ENCODE data around the gene PBRM1.

Gene PBRM1

GRCh38 chr3:52714335-52715302 is 28.9 kb upstream of the PBRM1 start:
- no peak for DNase-seq
- Histone ChIP-seq H3K36me3 (peaks cover 37% of the 10 kb centered on the region), H3K27me3 (ENCODE audit: insufficient read depth, low read depth, severe bottlenecking) (no peaks in the 10 kb centered on the region), H3K4me3 (ENCODE audit: low read depth, low read length) (no peak overlapping the region), H3K27ac (no peak overlapping the region), H3K9me3 (ENCODE audit: severe bottlenecking) (peaks cover under 1% of the 10 kb centered on the region)
- TF ChIP-seq, protein P1, sequence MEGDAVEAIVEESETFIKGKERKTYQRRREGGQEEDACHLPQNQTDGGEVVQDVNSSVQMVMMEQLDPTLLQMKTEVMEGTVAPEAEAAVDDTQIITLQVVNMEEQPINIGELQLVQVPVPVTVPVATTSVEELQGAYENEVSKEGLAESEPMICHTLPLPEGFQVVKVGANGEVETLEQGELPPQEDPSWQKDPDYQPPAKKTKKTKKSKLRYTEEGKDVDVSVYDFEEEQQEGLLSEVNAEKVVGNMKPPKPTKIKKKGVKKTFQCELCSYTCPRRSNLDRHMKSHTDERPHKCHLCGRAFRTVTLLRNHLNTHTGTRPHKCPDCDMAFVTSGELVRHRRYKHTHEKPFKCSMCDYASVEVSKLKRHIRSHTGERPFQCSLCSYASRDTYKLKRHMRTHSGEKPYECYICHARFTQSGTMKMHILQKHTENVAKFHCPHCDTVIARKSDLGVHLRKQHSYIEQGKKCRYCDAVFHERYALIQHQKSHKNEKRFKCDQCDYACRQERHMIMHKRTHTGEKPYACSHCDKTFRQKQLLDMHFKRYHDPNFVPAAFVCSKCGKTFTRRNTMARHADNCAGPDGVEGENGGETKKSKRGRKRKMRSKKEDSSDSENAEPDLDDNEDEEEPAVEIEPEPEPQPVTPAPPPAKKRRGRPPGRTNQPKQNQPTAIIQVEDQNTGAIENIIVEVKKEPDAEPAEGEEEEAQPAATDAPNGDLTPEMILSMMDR (IDR thresholded peaks at IDR 0.05; ENCODE audit: low read depth, low read length), result no peak

GRCh38 chr3:52712291-52713212 is 26.8 kb upstream of the PBRM1 start:
- Histone ChIP-seq H3K36me3 (peaks cover 44% of the 10 kb centered on the region), H3K9me3 (ENCODE audit: severe bottlenecking) (no peaks in the 10 kb centered on the region), H3K27ac (no peak overlapping the region), H3K27me3 (ENCODE audit: insufficient read depth, low read depth, severe bottlenecking) (no peaks in the 10 kb centered on the region), H3K4me3 (ENCODE audit: low read depth, low read length) (no peak overlapping the region)
- TF ChIP-seq, protein P1 (IDR thresholded peaks at IDR 0.05; ENCODE audit: low read depth, low read length), result no peak
- DNase-seq, result no peak

DNA sequence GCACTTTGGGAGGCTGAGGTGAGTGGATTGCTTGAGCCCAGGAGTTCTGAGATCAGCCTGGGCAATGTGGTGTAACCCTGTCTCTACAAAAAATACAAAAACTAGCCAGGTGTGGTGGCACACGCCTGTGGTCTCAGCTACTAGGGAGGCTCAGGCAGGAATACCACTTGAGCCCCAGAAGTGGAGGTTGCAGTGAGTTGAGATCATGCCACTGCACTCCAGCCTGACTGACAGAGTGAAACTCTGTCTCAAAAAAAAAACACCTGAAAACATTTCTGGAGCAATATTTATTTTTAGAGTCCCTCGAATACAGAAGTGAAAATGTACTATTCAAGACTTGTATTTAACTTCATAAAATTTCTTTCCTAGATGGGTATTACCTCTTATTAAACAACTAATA is 24.8 kb upstream of the PBRM1 start:
- Histone ChIP-seq H3K4me3 (ENCODE audit: low read depth, low read length) (no peak overlapping the region), H3K27me3 (ENCODE audit: insufficient read depth, low read depth, severe bottlenecking) (no peaks in the 10 kb centered on the region), H3K27ac (no peak overlapping the region), H3K36me3 (peaks cover 44% of the 10 kb centered on the region), H3K9me3 (ENCODE audit: severe bottlenecking) (no peaks in the 10 kb centered on the region)
- DNase-seq, result no peak
- TF ChIP-seq, protein P1 (IDR thresholded peaks at IDR 0.05; ENCODE audit: low read depth, low read length), result no peak

- Histone ChIP-seq H3K36me3 (peaks cover 39% of the 10 kb centered on the region), H3K27me3 (ENCODE audit: insufficient read depth, low read depth, severe bottlenecking) (no peaks in the 10 kb centered on the region), H3K9me3 (ENCODE audit: severe bottlenecking) (no peaks in the 10 kb centered on the region), H3K4me3 (ENCODE audit: low read depth, low read length) (peak overlapping the region; percentile 97), H3K27ac (peak overlapping the region; percentile 90)
- TF ChIP-seq, protein P1 (IDR thresholded peaks at IDR 0.05; ENCODE audit: low read depth, low read length), result no peak
- no peak for DNase-seq
These were observed 21.9 kb upstream of the PBRM1 start for GRCh38 chr3:52707585-52707984.

DNA sequence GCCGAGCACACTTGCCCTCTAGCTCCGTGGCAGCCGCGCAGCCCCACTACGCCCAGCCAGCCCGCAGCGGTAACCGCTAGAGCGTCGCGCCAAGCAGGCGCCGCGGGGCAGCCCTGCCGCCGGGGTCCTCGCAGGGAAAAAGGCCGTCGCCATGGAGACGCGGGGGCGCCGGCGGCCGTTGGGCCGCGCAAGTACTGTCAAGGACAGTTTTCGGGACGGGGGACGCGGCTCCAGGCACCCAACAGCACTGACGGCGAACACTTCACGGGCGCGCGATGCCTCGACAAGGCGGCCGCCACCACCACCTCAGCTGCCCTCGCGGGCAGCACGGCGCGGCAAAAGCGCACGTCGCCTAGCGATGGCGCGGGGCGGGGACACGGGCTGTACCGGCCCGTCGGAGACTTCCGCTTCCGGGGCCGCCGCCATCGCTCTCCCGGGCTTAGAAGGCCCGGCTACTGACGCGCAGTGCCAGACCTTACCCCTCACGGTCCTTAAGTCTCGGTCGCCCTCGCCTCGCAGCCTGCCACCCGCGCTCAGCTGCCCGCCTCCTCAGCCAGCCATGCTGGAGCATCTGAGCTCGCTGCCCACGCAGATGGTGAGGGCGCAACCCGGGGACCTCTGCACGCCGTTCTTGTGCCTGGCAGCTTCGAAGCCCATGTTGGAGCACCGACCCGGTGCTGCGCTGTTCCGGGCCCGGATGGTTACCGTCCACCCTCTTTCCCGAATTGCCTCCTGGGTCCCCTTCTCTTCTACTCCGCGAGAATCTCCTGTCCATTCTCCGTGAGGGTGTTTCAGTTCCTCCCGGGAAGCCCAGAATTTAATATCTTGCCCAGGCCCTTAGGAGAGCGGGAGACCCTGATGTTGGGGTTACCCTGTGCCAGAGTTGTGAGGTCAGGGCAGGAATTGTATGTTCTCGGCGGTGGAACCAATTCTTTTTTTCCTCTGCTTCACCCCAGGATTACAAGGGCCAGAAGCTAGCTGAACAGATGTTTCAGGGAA is 20.3 kb upstream of the PBRM1 start, which contains the start of the genes GLT8D1 and SPCS1:
Gene GLT8D1, minus strand, starts transcription at position 104 of the 999 bp plus-strand sequence. CDS start 5,331 bp downstream, outside the sequence.
Gene SPCS1, plus strand, starts transcription at position 419 of the 999 bp plus-strand sequence. Its CDS starts 141 bp downstream, at position 560.
- peak; percentile 81 for DNase-seq
- peaks cover 23% of the 10 kb centered on the region for H3K36me3 ChIP-seq
- peak within 1 kb of the TSS; percentile 97 for H3K4me3 ChIP-seq (ENCODE audit: low read depth, low read length)
- no peaks in the 10 kb centered on the region for H3K27me3 ChIP-seq (ENCODE audit: insufficient read depth, low read depth, severe bottlenecking)
- H3K27ac ChIP-seq, result peak within 1 kb of the TSS; percentile 90
- no peaks in the 10 kb centered on the region for H3K9me3 ChIP-seq (ENCODE audit: severe bottlenecking)
- TF ChIP-seq, protein P1 (IDR thresholded peaks at IDR 0.05; ENCODE audit: low read depth, low read length), result no peak
